PC-9 (cell line): ENCODE results near the gene ARHGAP42. TPM values are rescaled to one million over a fixed set of nuclear protein-coding genes. Genes with fewer than 3 reads are reported as not detected.

Experiments used
- BruUV-seq: library from RNA; stranded (reverse); fragments of 400-500 nt; replicated peaks from 2 replicates; lab custom pipeline; 2021; lab: Mats Ljungman, UMichigan
- CTCF ChIA-PET: fragments of 300-600 bp; sonication (Branson Sonifier 250); formaldehyde crosslinking; loops from one replicate; lab custom pipeline; 2022; ENCODE audit warnings: antibody characterized with exemption; lab: Charles Lee
- POLR2A ChIA-PET: fragments of 300-600 bp; sonication (Branson Sonifier 250); formaldehyde crosslinking; loops from one replicate; lab custom pipeline; 2022; ENCODE audit warnings: antibody characterized with exemption; ENCODE audit not compliant: unreplicated experiment; lab: Charles Lee
- DNase-seq, 2 experiments: peaks; one replicate each; pipeline versions ENCODE4 v3.0.0 to v3.0.0-alpha.2; 2015 to 2022; ENCODE audit warnings: mixed read lengths in 1 of 2
- H2AFZ ChIP-seq: fragments of 200-600 bp; sonication (generic); 2 replicates; pipeline ENCODE4 v1.8.1; 2017; ENCODE audit warnings: antibody characterized with exemption
- H3F3A ChIP-seq: fragments of 200-600 bp; sonication (generic); 2 replicates; pipeline ENCODE4 v1.8.1; 2017; ENCODE audit warnings: antibody characterized with exemption, mild to moderate bottlenecking, low read depth; ENCODE audit not compliant: insufficient read depth
- H3K27ac ChIP-seq: fragments of 200-600 bp; sonication (generic); 2 replicates; pipeline ENCODE4 v1.6.1; 2016; ENCODE audit warnings: mixed run types
- H3K27me3 ChIP-seq: fragments of 200-600 bp; sonication (generic); 2 replicates; pipeline ENCODE4 v1.6.1; 2016; ENCODE audit warnings: low read depth, mixed run types; ENCODE audit not compliant: insufficient read depth
- H3K36me3 ChIP-seq: fragments of 200-600 bp; sonication (generic); 2 replicates; pipeline ENCODE4 v1.6.1; 2016; ENCODE audit warnings: low read depth, mixed run types
- H3K4me1 ChIP-seq: fragments of 200-600 bp; sonication (generic); replicated peaks from 2 replicates; pipeline ENCODE4 v1.6.1; 2016; ENCODE audit warnings: mixed run types; ENCODE audit not compliant: insufficient read depth
- H3K4me2 ChIP-seq: fragments of 200-600 bp; sonication (generic); 2 replicates; pipeline ENCODE4 v1.6.1; 2017; ENCODE audit warnings: mixed run types
- H3K4me3 ChIP-seq: fragments of 200-600 bp; sonication (generic); 2 replicates; pipeline ENCODE4 v1.6.1; 2016; ENCODE audit warnings: mixed run types
- H3K79me2 ChIP-seq: fragments of 200-600 bp; sonication (generic); 2 replicates; pipeline ENCODE4 v1.6.1; 2017; ENCODE audit warnings: low read depth, mixed run types
- H3K9me2 ChIP-seq: fragments of 200-600 bp; sonication (generic); 2 replicates; pipeline ENCODE4 v1.8.1; 2017; ENCODE audit warnings: mild to moderate bottlenecking; ENCODE audit not compliant: insufficient read depth
- H3K9me3 ChIP-seq: fragments of 200-600 bp; sonication (generic); 2 replicates; pipeline ENCODE4 v1.8.1; 2016; ENCODE audit warnings: low read depth; ENCODE audit not compliant: insufficient read depth
- H4K20me1 ChIP-seq: fragments of 200-600 bp; sonication (generic); 2 replicates; pipeline ENCODE4 v1.8.1; 2017; ENCODE audit not compliant: insufficient read depth
- EZH2 ChIP-seq: fragments of 200-600 bp; sonication (generic); IDR thresholded peaks from 2 replicates; pipeline ENCODE4 v1.8.0; 2017; ENCODE audit warnings: antibody characterized with exemption, low read depth
- intact Hi-C: fragments of 100-400 bp; cut with micrococcal nuclease; formaldehyde crosslinking; loops from one replicate; pipeline ENCODE4 v1.10.0; 2022; ENCODE audit not compliant: unreplicated experiment
- total RNA-seq: library from RNA; stranded (reverse); gene quantifications from 2 replicates; pipeline ENCODE4 v1.2.3, GENCODE V29; 2021
- TF ChIP-seq, protein P1 (sequence below): fragments of 200-600 bp; sonication (generic); conservative IDR thresholded peaks from 2 replicates; pipeline ENCODE4 v1.6.1; 2017; ENCODE audit warnings: mixed run types, antibody characterized with exemption, mild to moderate bottlenecking, moderate library complexity

ARHGAP42 gene
- total RNA-seq, 1 experiment from 2014 or later = 12.8 TPM

DNA sequence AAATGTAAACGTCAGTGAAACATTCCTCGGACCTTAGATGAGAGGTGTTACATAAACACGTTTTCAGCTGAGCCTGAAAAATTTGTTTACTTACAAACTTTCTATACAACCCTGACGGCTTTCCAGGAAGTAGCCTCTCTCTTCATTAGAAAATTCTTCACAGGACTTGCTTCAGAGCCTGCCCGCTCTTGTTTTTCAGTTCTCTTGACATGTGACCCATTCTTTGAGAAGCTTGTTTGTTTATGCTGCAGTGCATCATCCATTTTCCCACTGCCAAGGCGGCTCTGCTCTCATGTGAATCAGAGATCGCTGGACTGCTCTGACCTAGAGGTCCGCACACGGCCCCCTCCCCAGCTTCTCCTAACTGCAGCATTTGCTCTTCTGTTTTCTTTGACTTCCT is 47.9 kb upstream of the ARHGAP42 start:
- Histone ChIP-seq H3K36me3 (no peaks in the 10 kb centered on the region), H3K27me3 (no peaks in the 10 kb centered on the region), H3K79me2 (no peaks in the 10 kb centered on the region), H4K20me1 (no peaks in the 10 kb centered on the region), H3K4me3 (no peak overlapping the region), H3K27ac (no peak overlapping the region), H3K9me2 (no peaks in the 10 kb centered on the region), H3K9me3 (no peaks in the 10 kb centered on the region), H2AFZ (peak overlapping the region; percentile 34; the same call in 1 of the 2 replicates), H3K4me2 (no peak overlapping the region), H3F3A (no peaks in the 10 kb centered on the region), H3K4me1 (no peaks in the 10 kb centered on the region)
- no peak for TF ChIP-seq EZH2
- TF ChIP-seq, protein P1, sequence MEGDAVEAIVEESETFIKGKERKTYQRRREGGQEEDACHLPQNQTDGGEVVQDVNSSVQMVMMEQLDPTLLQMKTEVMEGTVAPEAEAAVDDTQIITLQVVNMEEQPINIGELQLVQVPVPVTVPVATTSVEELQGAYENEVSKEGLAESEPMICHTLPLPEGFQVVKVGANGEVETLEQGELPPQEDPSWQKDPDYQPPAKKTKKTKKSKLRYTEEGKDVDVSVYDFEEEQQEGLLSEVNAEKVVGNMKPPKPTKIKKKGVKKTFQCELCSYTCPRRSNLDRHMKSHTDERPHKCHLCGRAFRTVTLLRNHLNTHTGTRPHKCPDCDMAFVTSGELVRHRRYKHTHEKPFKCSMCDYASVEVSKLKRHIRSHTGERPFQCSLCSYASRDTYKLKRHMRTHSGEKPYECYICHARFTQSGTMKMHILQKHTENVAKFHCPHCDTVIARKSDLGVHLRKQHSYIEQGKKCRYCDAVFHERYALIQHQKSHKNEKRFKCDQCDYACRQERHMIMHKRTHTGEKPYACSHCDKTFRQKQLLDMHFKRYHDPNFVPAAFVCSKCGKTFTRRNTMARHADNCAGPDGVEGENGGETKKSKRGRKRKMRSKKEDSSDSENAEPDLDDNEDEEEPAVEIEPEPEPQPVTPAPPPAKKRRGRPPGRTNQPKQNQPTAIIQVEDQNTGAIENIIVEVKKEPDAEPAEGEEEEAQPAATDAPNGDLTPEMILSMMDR = no peak
- BruUV-seq = no TSS peak
- ChIA-PET CTCF (no interaction called here), POLR2A (interaction anchor here (0.5 to 0.6 kb wide), 2 partner anchors 295 to 357 kb away, joined by 4 to 6 read pairs; no protein-coding TSS in a partner anchor)
- intact Hi-C loops = no loop called here
- no peak for DNase-seq

DNA sequence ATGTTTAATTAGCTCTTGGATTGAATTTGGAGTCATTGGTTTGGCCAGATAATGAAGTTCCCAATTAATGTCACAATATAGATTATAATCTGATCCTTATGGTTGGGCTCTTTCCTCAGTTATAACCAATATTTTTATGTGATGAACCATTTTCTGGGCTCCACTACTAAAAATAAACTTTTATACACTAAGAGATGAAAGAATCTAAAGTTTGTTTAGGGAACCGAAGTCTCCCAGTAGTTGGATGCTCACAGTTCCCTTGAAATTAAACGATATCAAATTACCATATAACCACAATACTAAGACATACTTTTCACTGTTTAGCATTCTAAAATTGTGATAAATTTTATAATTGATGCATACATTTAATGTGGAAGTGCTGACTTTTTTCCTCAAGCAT is 47.0 kb upstream of the ARHGAP42 start:
- Histone ChIP-seq H3K27me3 (no peaks in the 10 kb centered on the region), H3K27ac (no peak overlapping the region), H3K36me3 (no peaks in the 10 kb centered on the region), H4K20me1 (no peaks in the 10 kb centered on the region), H3K4me2 (no peak overlapping the region), H3F3A (no peaks in the 10 kb centered on the region), H3K4me3 (no peak overlapping the region), H3K79me2 (no peaks in the 10 kb centered on the region), H3K9me2 (no peaks in the 10 kb centered on the region), H2AFZ (no peak overlapping the region), H3K9me3 (no peaks in the 10 kb centered on the region), H3K4me1 (no peaks in the 10 kb centered on the region)
- ChIA-PET POLR2A (no interaction called here), CTCF (no interaction called here)
- TF ChIP-seq, protein P1 = no peak
- no peak for TF ChIP-seq EZH2
- intact Hi-C loops = no loop called here
- no TSS peak for BruUV-seq
- DNase-seq = no peak

GRCh38 chr11:100640646-100641045 is 46.4 kb upstream of the ARHGAP42 start:
- Histone ChIP-seq H3K36me3 (no peaks in the 10 kb centered on the region), H4K20me1 (no peaks in the 10 kb centered on the region), H3K9me2 (no peaks in the 10 kb centered on the region), H3K27me3 (no peaks in the 10 kb centered on the region), H2AFZ (no peak overlapping the region), H3K4me1 (no peaks in the 10 kb centered on the region), H3K9me3 (no peaks in the 10 kb centered on the region), H3F3A (no peaks in the 10 kb centered on the region), H3K79me2 (no peaks in the 10 kb centered on the region), H3K4me2 (no peak overlapping the region), H3K4me3 (no peak overlapping the region), H3K27ac (no peak overlapping the region)
- no peak for DNase-seq
- no TSS peak for BruUV-seq
- ChIA-PET POLR2A (no interaction called here), CTCF (no interaction called here)
- intact Hi-C loops = no loop called here
- TF ChIP-seq, protein P1 = no peak
- no peak for TF ChIP-seq EZH2
